GM23338 (cell line): ENCODE measurements around the gene TECTB. TPM values are rescaled to one million over a fixed set of nuclear protein-coding genes. Genes with fewer than 3 reads are reported as not detected.

Experiments
- ATAC-seq: fragments of 200-7000 bp; cut with Tn5 transposase; 3 replicates; pipeline ENCODE4 v1.9.1; 2020
- DNase-seq: peaks from one replicate; pipeline ENCODE4 v3.0.0-alpha.2; 2015; ENCODE audit warnings: low spot score
- H2AFZ ChIP-seq: fragments of 200-600 bp; sonication (generic); 2 replicates; pipeline ENCODE4 v1.8.0; 2016; ENCODE audit warnings: antibody characterized with exemption, mild to moderate bottlenecking, moderate library complexity
- H3F3A ChIP-seq: fragments of 200-600 bp; sonication (generic); replicated peaks from 2 replicates; pipeline ENCODE4 v1.8.0; 2017; ENCODE audit warnings: antibody characterized with exemption, mixed run types, low read depth
- H3K27ac ChIP-seq: fragments of 200-600 bp; sonication (generic); 2 replicates; pipeline ENCODE4 v1.6.1; 2016; ENCODE audit warnings: low read depth
- H3K27me3 ChIP-seq: fragments of 200-600 bp; sonication (generic); 2 replicates; pipeline ENCODE4 v1.8.0; 2016; ENCODE audit warnings: mild to moderate bottlenecking, mixed run types, moderate library complexity; ENCODE audit not compliant: insufficient read depth
- H3K36me3 ChIP-seq: fragments of 200-600 bp; sonication (generic); 2 replicates; pipeline ENCODE4 v1.8.0; 2016; ENCODE audit warnings: mild to moderate bottlenecking; ENCODE audit not compliant: insufficient read depth
- H3K4me1 ChIP-seq: fragments of 200-600 bp; sonication (generic); 2 replicates; pipeline ENCODE4 v1.8.0; 2016; ENCODE audit warnings: mild to moderate bottlenecking, moderate library complexity; ENCODE audit not compliant: insufficient read depth
- H3K4me2 ChIP-seq: fragments of 200-600 bp; sonication (generic); 2 replicates; pipeline ENCODE4 v1.7.1; 2017; ENCODE audit warnings: mixed run types
- H3K4me3 ChIP-seq: fragments of 200-600 bp; sonication (generic); 2 replicates; pipeline ENCODE4 v1.6.1; 2016; ENCODE audit warnings: mixed run types
- H3K79me2 ChIP-seq: fragments of 200-600 bp; sonication (generic); replicated peaks from 2 replicates; pipeline ENCODE4 v1.8.0; 2017; ENCODE audit warnings: mild to moderate bottlenecking; ENCODE audit not compliant: insufficient read depth
- H3K9me2 ChIP-seq: fragments of 200-600 bp; sonication (generic); 2 replicates; pipeline ENCODE4 v1.8.0; 2017; ENCODE audit not compliant: insufficient read depth
- H4K20me1 ChIP-seq: fragments of 200-600 bp; sonication (generic); replicated peaks from 2 replicates; pipeline ENCODE4 v1.8.0; 2017; ENCODE audit warnings: mild to moderate bottlenecking; ENCODE audit not compliant: insufficient read depth
- H3K27ac Mint-ChIP-seq: 2 replicates; pipeline ENCODE4 v1.8.0; 2020; ENCODE audit warnings: inconsistent platforms, mild to moderate bottlenecking, moderate library complexity, mixed read lengths
- H3K27me3 Mint-ChIP-seq: 3 replicates; pipeline ENCODE4 v1.8.0; 2022; ENCODE audit warnings: low read depth, mild to moderate bottlenecking, moderate library complexity, mixed read lengths, inconsistent platforms; ENCODE audit not compliant: insufficient read depth, poor library complexity
- H3K36me3 Mint-ChIP-seq: 3 replicates; pipeline ENCODE4 v1.8.0; 2021; ENCODE audit warnings: low read depth, mild to moderate bottlenecking, inconsistent platforms, moderate library complexity, mixed read lengths
- H3K4me1 Mint-ChIP-seq: 3 replicates; pipeline ENCODE4 v1.8.0; 2020; ENCODE audit warnings: mild to moderate bottlenecking, inconsistent platforms, mixed read lengths
- H3K4me3 Mint-ChIP-seq: 3 replicates; pipeline ENCODE4 v1.8.0; 2021; ENCODE audit warnings: moderate library complexity, mild to moderate bottlenecking, inconsistent platforms, mixed read lengths
- H3K9me3 Mint-ChIP-seq: 3 replicates; pipeline ENCODE4 v1.8.0; 2020; ENCODE audit warnings: moderate library complexity, mild to moderate bottlenecking, inconsistent platforms, mixed read lengths
- CREB1 ChIP-seq: fragments of 250-450 bp; sonication (Bioruptor Pico); IDR thresholded peaks from 2 replicates; pipeline ENCODE4 v1.5.0; 2020; ENCODE audit warnings: low read depth, mild to moderate bottlenecking, moderate library complexity
- CTCF ChIP-seq, 2 experiments: fragments of 200-600 bp in 1 of 2; sonication (generic) in 1 of 2; conservative IDR thresholded peaks; 2 replicates each; pipeline versions ENCODE4 v1.5.1 to v1.6.1; 2016 to 2017; ENCODE audit warnings: antibody characterized with exemption in 2 of 2, low read depth in 2 of 2, mild to moderate bottlenecking in 2 of 2, moderate library complexity in 1 of 2
- ETS1 ChIP-seq: IDR thresholded peaks from 2 replicates; pipeline ENCODE4 v1.6.1; 2016; ENCODE audit warnings: antibody characterized with exemption
- EZH2 ChIP-seq: fragments of 200-600 bp; sonication (generic); IDR thresholded peaks from one replicate; pipeline ENCODE4 v1.8.0; 2017; ENCODE audit warnings: antibody characterized with exemption, mild to moderate bottlenecking, low read depth; ENCODE audit not compliant: unreplicated experiment
- EZH2phosphoT487 ChIP-seq: fragments of 200-600 bp; sonication (generic); IDR thresholded peaks from one replicate; pipeline ENCODE4 v1.8.1; 2018; ENCODE audit warnings: antibody characterized with exemption; ENCODE audit not compliant: unreplicated experiment
- NANOG ChIP-seq: IDR thresholded peaks from 2 replicates; pipeline ENCODE4 v1.6.1; 2016; ENCODE audit warnings: antibody characterized with exemption, borderline replicate concordance
- POLR2AphosphoS5 ChIP-seq: IDR thresholded peaks from 2 replicates; pipeline ENCODE4 v1.6.1; 2016; ENCODE audit warnings: antibody characterized with exemption, low read depth
- STAT1 ChIP-seq: IDR thresholded peaks from one replicate; pipeline ENCODE4 v1.6.1; 2016; ENCODE audit warnings: antibody characterized with exemption; ENCODE audit not compliant: unreplicated experiment
- ZNF114 ChIP-seq: fragments of 250-450 bp; sonication (Bioruptor Pico); IDR thresholded peaks from 2 replicates; pipeline ENCODE4 v1.5.0; 2020; ENCODE audit warnings: mild to moderate bottlenecking, moderate library complexity
- ZNF331 ChIP-seq: fragments of 250-450 bp; sonication (Bioruptor Pico); IDR thresholded peaks from 2 replicates; pipeline ENCODE4 v1.5.0; 2020; ENCODE audit warnings: low read depth, mild to moderate bottlenecking, moderate library complexity
- polyA plus RNA-seq: library from polyadenylated mRNA; unstranded; fragments of >200 nt; fragmentation: Nextera tagmentation; extraction: Ambion mirVana; gene quantifications from 2 replicates; pipeline ENCODE4 v1.2.1, GENCODE V29; 2016
- total RNA-seq: library from RNA; depleted of rRNA; stranded (reverse); fragments of >200 nt; shearing (Covaris generic); gene quantifications from 2 replicates; pipeline ENCODE4 v1.2.3, GENCODE V29; 2014
- TF ChIP-seq, protein P1 (sequence below): IDR thresholded peaks from one replicate; pipeline ENCODE4 v1.6.1; 2018; ENCODE audit warnings: antibody characterized with exemption; ENCODE audit not compliant: unreplicated experiment

The TECTB gene
- total and polyA plus RNA-seq, 2 experiments from 2014 or later, result not detected

- H3K36me3 ChIP-seq, result no peaks in the 10 kb centered on the region
- H3K27me3 Mint-ChIP-seq, result no peaks in the 10 kb centered on the region
- H3K79me2 ChIP-seq, result no peaks in the 10 kb centered on the region
- peaks cover 3% of the 10 kb centered on the region; the same call in 1 of the 3 replicates for H3K9me3 Mint-ChIP-seq
- H3K4me2 ChIP-seq, result no peak overlapping the region
- H4K20me1 ChIP-seq, result no peaks in the 10 kb centered on the region
- no peaks in the 10 kb centered on the region for H3K36me3 Mint-ChIP-seq
- H3K9me2 ChIP-seq, result no peaks in the 10 kb centered on the region
- no peak overlapping the region for H3K4me3 Mint-ChIP-seq
- ATAC-seq (no peak), DNase-seq (no peak)
- H3K27ac ChIP-seq, result no peak overlapping the region
- peaks cover 2% of the 10 kb centered on the region; the same call in 1 of the 3 replicates for H3K4me1 Mint-ChIP-seq
- TF ChIP-seq, protein P1, sequence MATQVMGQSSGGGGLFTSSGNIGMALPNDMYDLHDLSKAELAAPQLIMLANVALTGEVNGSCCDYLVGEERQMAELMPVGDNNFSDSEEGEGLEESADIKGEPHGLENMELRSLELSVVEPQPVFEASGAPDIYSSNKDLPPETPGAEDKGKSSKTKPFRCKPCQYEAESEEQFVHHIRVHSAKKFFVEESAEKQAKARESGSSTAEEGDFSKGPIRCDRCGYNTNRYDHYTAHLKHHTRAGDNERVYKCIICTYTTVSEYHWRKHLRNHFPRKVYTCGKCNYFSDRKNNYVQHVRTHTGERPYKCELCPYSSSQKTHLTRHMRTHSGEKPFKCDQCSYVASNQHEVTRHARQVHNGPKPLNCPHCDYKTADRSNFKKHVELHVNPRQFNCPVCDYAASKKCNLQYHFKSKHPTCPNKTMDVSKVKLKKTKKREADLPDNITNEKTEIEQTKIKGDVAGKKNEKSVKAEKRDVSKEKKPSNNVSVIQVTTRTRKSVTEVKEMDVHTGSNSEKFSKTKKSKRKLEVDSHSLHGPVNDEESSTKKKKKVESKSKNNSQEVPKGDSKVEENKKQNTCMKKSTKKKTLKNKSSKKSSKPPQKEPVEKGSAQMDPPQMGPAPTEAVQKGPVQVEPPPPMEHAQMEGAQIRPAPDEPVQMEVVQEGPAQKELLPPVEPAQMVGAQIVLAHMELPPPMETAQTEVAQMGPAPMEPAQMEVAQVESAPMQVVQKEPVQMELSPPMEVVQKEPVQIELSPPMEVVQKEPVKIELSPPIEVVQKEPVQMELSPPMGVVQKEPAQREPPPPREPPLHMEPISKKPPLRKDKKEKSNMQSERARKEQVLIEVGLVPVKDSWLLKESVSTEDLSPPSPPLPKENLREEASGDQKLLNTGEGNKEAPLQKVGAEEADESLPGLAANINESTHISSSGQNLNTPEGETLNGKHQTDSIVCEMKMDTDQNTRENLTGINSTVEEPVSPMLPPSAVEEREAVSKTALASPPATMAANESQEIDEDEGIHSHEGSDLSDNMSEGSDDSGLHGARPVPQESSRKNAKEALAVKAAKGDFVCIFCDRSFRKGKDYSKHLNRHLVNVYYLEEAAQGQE, result no peak
- no peak for TF ChIP-seq EZH2
- H3K27ac Mint-ChIP-seq, result no peak overlapping the region
- no peaks in the 10 kb centered on the region for H3K27me3 ChIP-seq
- H3F3A ChIP-seq, result no peaks in the 10 kb centered on the region
- H3K4me1 ChIP-seq, result no peaks in the 10 kb centered on the region
- H2AFZ ChIP-seq, result no peak overlapping the region
- H3K4me3 ChIP-seq, result no peak overlapping the region
Measured at GRCh38 chr10:112352044-112352443, 68.8 kb downstream of the TECTB start.

DNA sequence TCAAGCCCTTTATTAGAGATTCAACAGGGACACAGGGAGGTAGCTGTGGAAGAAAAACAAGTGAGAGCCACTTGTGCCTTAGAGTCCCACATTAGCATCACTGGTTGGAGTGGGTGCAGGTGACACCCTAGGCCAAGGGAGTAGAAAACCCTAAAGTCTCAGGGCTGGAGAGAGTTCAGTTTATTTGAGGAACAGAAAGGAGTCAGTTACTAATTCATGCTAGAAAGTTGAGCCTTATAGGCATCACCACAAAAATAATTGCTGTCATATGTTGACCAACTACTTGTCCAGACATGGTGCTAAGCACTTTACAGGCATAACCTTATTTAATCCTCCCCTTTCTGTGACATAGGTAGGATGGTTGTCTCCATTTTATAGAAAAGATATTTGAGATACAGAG lies 69.8 kb downstream of the TECTB start:
- Histone ChIP-seq H3K4me1 (no peaks in the 10 kb centered on the region), H4K20me1 (no peaks in the 10 kb centered on the region), H3K36me3 (no peaks in the 10 kb centered on the region), H3K9me2 (no peaks in the 10 kb centered on the region), H3K27ac (no peak overlapping the region), H3K4me2 (no peak overlapping the region), H3K4me3 (no peak overlapping the region), H3K27me3 (no peaks in the 10 kb centered on the region), H3F3A (no peaks in the 10 kb centered on the region), H2AFZ (no peak overlapping the region), H3K79me2 (no peaks in the 10 kb centered on the region)
- DNase-seq (no peak), ATAC-seq (no peak)
- Mint-ChIP-seq H3K27ac (no peak overlapping the region), H3K4me1 (peaks cover 2% of the 10 kb centered on the region; the same call in 1 of the 3 replicates), H3K27me3 (no peaks in the 10 kb centered on the region), H3K9me3 (peaks cover 3% of the 10 kb centered on the region; the same call in 1 of the 3 replicates), H3K4me3 (no peak overlapping the region), H3K36me3 (no peaks in the 10 kb centered on the region)
- no peak for TF ChIP-seq CTCF (conservative IDR thresholded peaks at IDR 0.05; ENCODE audit: low read depth in 2 of 2)
- TF ChIP-seq ETS1, result no peak
- TF ChIP-seq NANOG, result no peak
- TF ChIP-seq EZH2phosphoT487, result no peak
- no peak for TF ChIP-seq ZNF114
- TF ChIP-seq, protein P1, result no peak
- TF ChIP-seq CREB1 (CRISPR knock-in tag), result no peak
- TF ChIP-seq STAT1, result no peak
- TF ChIP-seq POLR2AphosphoS5, result no peak
- no peak for TF ChIP-seq ZNF331
